Activated gamma-delta T cell (primary cell): ENCODE measurements around the gene SCYGR7.

Experiments
- DNase-seq: peaks from one replicate; lab custom pipeline; 2025; lab: John Stamatoyannopoulos, UW

Gene SCYGR7

GRCh38 chr2:227759411-227760118 is 31.4 kb downstream of the SCYGR7 start:
- DNase-seq: no peak

GRCh38 chr2:227761740-227762476 is 33.8 kb downstream of the SCYGR7 start:
- no peak for DNase-seq

- DNase-seq: no peak
These were observed 37.7 kb downstream of the SCYGR7 start for GRCh38 chr2:227765788-227766372.

GRCh38 chr2:227766373-227766883 is 38.3 kb downstream of the SCYGR7 start:
- DNase-seq: no peak

- DNase-seq: no peak
These were observed 39.7 kb downstream of the SCYGR7 start for GRCh38 chr2:227767830-227768229.

- no peak for DNase-seq
These were observed 44.1 kb downstream of the SCYGR7 start for GRCh38 chr2:227772197-227772661.

GRCh38 chr2:227772932-227773331 is 44.8 kb downstream of the SCYGR7 start:
- DNase-seq: no peak

- DNase-seq: no peak
These were observed 46.0 kb downstream of the SCYGR7 start for GRCh38 chr2:227774011-227774624.

GRCh38 chr2:227774895-227775842 is 47.0 kb downstream of the SCYGR7 start:
- DNase-seq: no peak
